HCT116 (cell line): ENCODE results near the gene ZNF254. TPM values are rescaled to one million over a fixed set of nuclear protein-coding genes. Genes with fewer than 3 reads are reported as not detected.

Source experiments
- ATAC-seq: fragments of 200-7000 bp; cut with Tn5 transposase; 2 replicates; pipeline ENCODE4 v1.9.1; 2020; ENCODE audit warnings: mild to moderate bottlenecking, moderate library complexity
- BruUV-seq: library from RNA; stranded (reverse); fragments of 400-500 nt; replicated peaks from 2 replicates; lab custom pipeline; 2021; lab: Mats Ljungman, UMichigan
- CTCF ChIA-PET: fragments of 300-600 bp; sonication (Branson Sonifier 250); formaldehyde crosslinking; loops from one replicate; lab custom pipeline; 2021; ENCODE audit warnings: antibody characterized with exemption; lab: Charles Lee
- POLR2A ChIA-PET: fragments of 300-600, 350-600 bp; sonication (Branson Sonifier 250); formaldehyde crosslinking; loops from one replicate; lab custom pipeline; 2021; ENCODE audit warnings: antibody characterized with exemption; lab: Charles Lee
- RAD21 ChIA-PET, 2 experiments: fragments of 300-600 bp; sonication (Branson Sonifier 250); formaldehyde crosslinking; loops; one replicate each; lab custom pipeline; 2023; ENCODE audit warnings: low total read pairs in 2 of 2; ENCODE audit not compliant: uncharacterized antibody in 2 of 2, unreplicated experiment in 2 of 2, low non-redundant PET in 1 of 2; lab: Charles Lee
- DNase-seq: peaks from one replicate; pipeline ENCODE4 v3.0.0-alpha.2; 2010; ENCODE audit warnings: low read depth, low spot score
- H2AFZ ChIP-seq: fragments of 200-600 bp; shearing (Covaris generic), sonication (generic); 2 replicates; pipeline ENCODE4 v1.6.1; 2017; ENCODE audit warnings: low read depth, mixed run types, mixed read lengths, antibody characterized with exemption, low read length; ENCODE audit not compliant: poor library complexity, severe bottlenecking
- H3K27ac ChIP-seq: 2 replicates; pipeline ENCODE4 v1.5.1; 2012; ENCODE audit warnings: low read depth, low read length
- H3K27me3 ChIP-seq: fragments of 200-600 bp; sonication (generic); 2 replicates; pipeline ENCODE4 v1.6.1; 2016; ENCODE audit warnings: mixed run types, low read length, mixed read lengths; ENCODE audit not compliant: insufficient read depth
- H3K36me3 ChIP-seq, 2 experiments: fragments of 200-500 bp in 1 of 2; fragments of 200-600 bp in 1 of 2; sonication (Bioruptor generic) in 1 of 2; sonication (generic) in 1 of 2; 2 replicates each; pipeline versions ENCODE4 v1.5.1 to v1.6.1; 2014 to 2016; ENCODE audit warnings: low read length in 2 of 2, inconsistent platforms in 1 of 2, mixed read lengths in 1 of 2, mixed run types in 1 of 2; ENCODE audit not compliant: insufficient read depth in 2 of 2, control insufficient read depth in 1 of 2
- H3K4me1 ChIP-seq, 2 experiments: fragments of 200-600 bp in 1 of 2; sonication (generic) in 1 of 2; 2 replicates each; pipeline versions ENCODE4 v1.5.1 to v1.6.1; 2012 to 2017; ENCODE audit warnings: low read length in 2 of 2, inconsistent platforms in 1 of 2, mild to moderate bottlenecking in 1 of 2, mixed read lengths in 1 of 2, mixed run types in 1 of 2, moderate library complexity in 1 of 2; ENCODE audit not compliant: insufficient read depth in 2 of 2, control insufficient read depth in 1 of 2
- H3K4me2 ChIP-seq: fragments of 200-600 bp; sonication (generic); 2 replicates; pipeline ENCODE4 v1.6.1; 2017; ENCODE audit warnings: mixed run types, low read length, mixed read lengths
- H3K4me3 ChIP-seq, 2 experiments: fragments of 200-600 bp in 1 of 2; sonication (generic) in 1 of 2; replicated peaks in 1 of 2; 2 replicates each; pipeline ENCODE4 v1.5.1; 2011 to 2016; ENCODE audit warnings: low read length in 2 of 2, control low read depth in 1 of 2, low read depth in 1 of 2, mild to moderate bottlenecking in 1 of 2, mixed read lengths in 1 of 2, mixed run types in 1 of 2
- H3K79me2 ChIP-seq: fragments of 200-600 bp; sonication (generic); 2 replicates; pipeline ENCODE4 v1.6.1; 2017; ENCODE audit warnings: mild to moderate bottlenecking, mixed run types, low read length, moderate library complexity, mixed read lengths; ENCODE audit not compliant: insufficient read depth
- H3K9ac ChIP-seq: fragments of 200-600 bp; sonication (generic); 2 replicates; pipeline ENCODE4 v1.6.1; 2016; ENCODE audit warnings: low read length, mixed read lengths
- H3K9me2 ChIP-seq: fragments of 200-600 bp; sonication (generic), shearing (Covaris generic); 2 replicates; pipeline ENCODE4 v1.6.1; 2017; ENCODE audit warnings: mixed run types, mild to moderate bottlenecking, moderate library complexity; ENCODE audit not compliant: insufficient read depth
- H3K9me3 ChIP-seq, 2 experiments: fragments of 200-500 bp in 1 of 2; fragments of 200-600 bp in 1 of 2; sonication (Bioruptor generic) in 1 of 2; sonication (generic) in 1 of 2; 2 replicates each; pipeline ENCODE4 v1.6.1; 2014 to 2017; ENCODE audit warnings: low read length in 2 of 2, mixed read lengths in 2 of 2, inconsistent platforms in 1 of 2, low read depth in 1 of 2, mild to moderate bottlenecking in 1 of 2, mixed run types in 1 of 2, moderate library complexity in 1 of 2; ENCODE audit not compliant: control insufficient read depth in 1 of 2, insufficient read depth in 1 of 2
- H4K20me1 ChIP-seq: fragments of 200-600 bp; sonication (generic), shearing (Covaris generic); 2 replicates; pipeline ENCODE4 v1.6.1; 2017; ENCODE audit warnings: mixed run types, mild to moderate bottlenecking, moderate library complexity; ENCODE audit not compliant: insufficient read depth
- CBX3 ChIP-seq: IDR thresholded peaks from 2 replicates; pipeline ENCODE4 v1.6.1; 2012; ENCODE audit warnings: low read depth
- EGR1 ChIP-seq: IDR thresholded peaks from 2 replicates; pipeline ENCODE4 v1.6.1; 2012; ENCODE audit warnings: low read depth
- ELF1 ChIP-seq: IDR thresholded peaks from 2 replicates; pipeline ENCODE4 v1.6.1; 2012; ENCODE audit warnings: low read depth, borderline replicate concordance
- EZH2 ChIP-seq: fragments of 200-600 bp; sonication (generic); IDR thresholded peaks from 2 replicates; pipeline ENCODE4 v1.6.1; 2017; ENCODE audit warnings: antibody characterized with exemption, mixed run types
- EZH2phosphoT487 ChIP-seq: fragments of 200-600 bp; IDR thresholded peaks from 2 replicates; pipeline ENCODE4 v1.6.1; 2018; ENCODE audit warnings: antibody characterized with exemption, borderline replicate concordance
- JUND ChIP-seq: IDR thresholded peaks from 2 replicates; pipeline ENCODE4 v1.6.1; 2012
- POLR2AphosphoS5 ChIP-seq: IDR thresholded peaks from 2 replicates; pipeline ENCODE4 v1.6.1; 2011; ENCODE audit warnings: mild to moderate bottlenecking, low read depth, low read length, moderate library complexity
- RAD21 ChIP-seq: IDR thresholded peaks from 2 replicates; pipeline ENCODE4 v1.6.1; 2012; ENCODE audit warnings: low read depth, mild to moderate bottlenecking
- SIN3A ChIP-seq: IDR thresholded peaks from 2 replicates; pipeline ENCODE4 v1.6.1; 2012; ENCODE audit warnings: low read depth
- SP1 ChIP-seq: IDR thresholded peaks from 2 replicates; pipeline ENCODE4 v1.6.1; 2012; ENCODE audit warnings: low read depth
- ZFX ChIP-seq: fragments of 450-650 bp; IDR thresholded peaks from 2 replicates; pipeline ENCODE4 v1.6.1; 2017
- intact Hi-C: fragments of 100-400 bp; cut with micrococcal nuclease; formaldehyde crosslinking; loops from 2 replicates; pipeline ENCODE4 v1.10.0; 2022
- total RNA-seq: library from RNA; stranded (reverse); gene quantifications from one replicate; pipeline ENCODE4 v1.2.1, GENCODE V29; 2021; ENCODE audit not compliant: unreplicated experiment
- TF ChIP-seq, protein P1 (sequence below): IDR thresholded peaks from 2 replicates; pipeline ENCODE4 v1.6.1; 2012
- TF ChIP-seq, protein P2 (sequence below): IDR thresholded peaks from 2 replicates; pipeline ENCODE4 v1.6.1; 2012
- TF ChIP-seq, protein P3 (sequence below): IDR thresholded peaks from 2 replicates; pipeline ENCODE4 v1.6.1; 2011; ENCODE audit warnings: mild to moderate bottlenecking, low read length, moderate library complexity; ENCODE audit not compliant: insufficient replicate concordance; ENCODE audit errors: extremely low read depth
- TF ChIP-seq, protein P4 (sequence below): IDR thresholded peaks from 2 replicates; pipeline ENCODE4 v1.6.1; 2012; ENCODE audit warnings: low read depth

ZNF254 gene
- total RNA-seq, 1 experiment from 2014 or later: 2.5 TPM

DNA sequence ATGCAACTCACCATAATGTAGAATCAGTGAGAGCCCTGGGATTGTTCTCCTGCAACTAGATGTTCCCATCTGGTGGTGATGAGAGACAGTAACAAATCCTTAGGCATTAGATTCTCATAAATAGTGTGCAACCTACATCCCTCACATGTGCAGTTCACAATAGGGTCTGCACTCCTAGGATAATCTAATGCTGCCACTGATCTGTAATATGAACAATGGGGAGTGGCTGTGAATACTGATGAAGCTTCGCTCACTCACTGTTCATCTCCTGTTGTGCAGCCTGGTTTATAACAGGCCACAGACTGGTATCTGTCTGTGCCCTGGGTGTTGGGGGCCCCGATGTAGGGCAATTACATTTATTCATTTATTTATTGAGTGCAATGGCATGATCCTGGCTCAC lies 86.9 kb downstream of the ZNF254 start:
- Histone ChIP-seq H3K9me3 (peaks cover 0 to 14% of the 10 kb centered on the region in 2 experiments; a peak in 2 of 4 replicates), H3K4me1 (no peaks in the 10 kb centered on the region), H3K36me3 (no peaks in the 10 kb centered on the region), H3K4me3 (no peak overlapping the region), H3K27ac (no peak overlapping the region), H3K9me2 (no peaks in the 10 kb centered on the region), H3K9ac (no peak overlapping the region), H3K79me2 (no peaks in the 10 kb centered on the region), H3K27me3 (no peaks in the 10 kb centered on the region), H4K20me1 (no peaks in the 10 kb centered on the region), H2AFZ (no peak overlapping the region), H3K4me2 (no peak overlapping the region)
- CTCF ChIA-PET: no interaction called here
- DNase-seq: no peak
- ATAC-seq: no peak
- TF ChIP-seq, protein P1, sequence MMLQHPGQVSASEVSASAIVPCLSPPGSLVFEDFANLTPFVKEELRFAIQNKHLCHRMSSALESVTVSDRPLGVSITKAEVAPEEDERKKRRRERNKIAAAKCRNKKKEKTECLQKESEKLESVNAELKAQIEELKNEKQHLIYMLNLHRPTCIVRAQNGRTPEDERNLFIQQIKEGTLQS: no peak
- TF ChIP-seq JUND (no peak), SP1 (no peak), CBX3 (no peak), POLR2AphosphoS5 (no peak), SIN3A (no peak)
- intact Hi-C loops: no loop called here
- RAD21 ChIA-PET: no interaction called here
- no TSS peak for BruUV-seq
- POLR2A ChIA-PET: no interaction called here

DNA sequence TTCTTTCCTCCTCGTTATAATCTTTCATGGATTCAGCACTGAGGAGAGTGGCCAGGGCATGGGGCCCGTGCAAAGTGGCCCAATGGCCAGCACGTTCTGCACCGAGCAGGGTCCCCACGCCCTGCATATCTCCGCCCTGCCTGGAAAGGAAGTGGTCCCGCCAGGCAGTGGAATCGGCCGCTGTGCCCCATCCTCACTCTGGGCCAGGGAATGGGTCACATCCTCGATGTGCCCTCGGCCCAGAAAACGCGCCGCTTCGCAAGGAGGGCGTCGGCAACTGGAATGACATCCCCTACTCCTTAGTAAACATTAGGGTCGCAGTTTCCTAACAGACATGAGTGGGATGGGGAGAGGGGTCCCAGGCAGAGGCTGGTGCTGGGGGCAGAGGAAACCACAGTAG lies 90.7 kb downstream of the ZNF254 start:
- CTCF ChIA-PET: no interaction called here
- RAD21 ChIA-PET: no interaction called here
- Histone ChIP-seq H3K9me3 (peaks cover 0 to 9% of the 10 kb centered on the region in 2 experiments; a peak in 2 of 4 replicates), H3K4me2 (no peak overlapping the region), H3K79me2 (no peaks in the 10 kb centered on the region), H3K27ac (no peak overlapping the region), H3K36me3 (no peaks in the 10 kb centered on the region), H3K9ac (no peak overlapping the region), H2AFZ (no peak overlapping the region), H3K27me3 (no peaks in the 10 kb centered on the region), H3K9me2 (no peaks in the 10 kb centered on the region), H3K4me1 (no peaks in the 10 kb centered on the region), H4K20me1 (no peaks in the 10 kb centered on the region), H3K4me3 (no peak overlapping the region)
- POLR2A ChIA-PET: no interaction called here
- intact Hi-C loops: no loop called here
- BruUV-seq: no TSS peak
- ATAC-seq (no peak), DNase-seq (no peak)
- TF ChIP-seq, protein P2, sequence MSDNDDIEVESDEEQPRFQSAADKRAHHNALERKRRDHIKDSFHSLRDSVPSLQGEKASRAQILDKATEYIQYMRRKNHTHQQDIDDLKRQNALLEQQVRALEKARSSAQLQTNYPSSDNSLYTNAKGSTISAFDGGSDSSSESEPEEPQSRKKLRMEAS: no peak
- TF ChIP-seq EGR1 (no peak), ELF1 (no peak), EZH2 (no peak), JUND (no peak), SP1 (no peak), EZH2phosphoT487 (no peak), CBX3 (no peak), ZFX (no peak), SIN3A (no peak), POLR2AphosphoS5 (no peak), RAD21 (no peak)
- TF ChIP-seq, protein P3, sequence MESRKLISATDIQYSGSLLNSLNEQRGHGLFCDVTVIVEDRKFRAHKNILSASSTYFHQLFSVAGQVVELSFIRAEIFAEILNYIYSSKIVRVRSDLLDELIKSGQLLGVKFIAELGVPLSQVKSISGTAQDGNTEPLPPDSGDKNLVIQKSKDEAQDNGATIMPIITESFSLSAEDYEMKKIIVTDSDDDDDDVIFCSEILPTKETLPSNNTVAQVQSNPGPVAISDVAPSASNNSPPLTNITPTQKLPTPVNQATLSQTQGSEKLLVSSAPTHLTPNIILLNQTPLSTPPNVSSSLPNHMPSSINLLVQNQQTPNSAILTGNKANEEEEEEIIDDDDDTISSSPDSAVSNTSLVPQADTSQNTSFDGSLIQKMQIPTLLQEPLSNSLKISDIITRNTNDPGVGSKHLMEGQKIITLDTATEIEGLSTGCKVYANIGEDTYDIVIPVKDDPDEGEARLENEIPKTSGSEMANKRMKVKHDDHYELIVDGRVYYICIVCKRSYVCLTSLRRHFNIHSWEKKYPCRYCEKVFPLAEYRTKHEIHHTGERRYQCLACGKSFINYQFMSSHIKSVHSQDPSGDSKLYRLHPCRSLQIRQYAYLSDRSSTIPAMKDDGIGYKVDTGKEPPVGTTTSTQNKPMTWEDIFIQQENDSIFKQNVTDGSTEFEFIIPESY: no peak
- TF ChIP-seq, protein P4, sequence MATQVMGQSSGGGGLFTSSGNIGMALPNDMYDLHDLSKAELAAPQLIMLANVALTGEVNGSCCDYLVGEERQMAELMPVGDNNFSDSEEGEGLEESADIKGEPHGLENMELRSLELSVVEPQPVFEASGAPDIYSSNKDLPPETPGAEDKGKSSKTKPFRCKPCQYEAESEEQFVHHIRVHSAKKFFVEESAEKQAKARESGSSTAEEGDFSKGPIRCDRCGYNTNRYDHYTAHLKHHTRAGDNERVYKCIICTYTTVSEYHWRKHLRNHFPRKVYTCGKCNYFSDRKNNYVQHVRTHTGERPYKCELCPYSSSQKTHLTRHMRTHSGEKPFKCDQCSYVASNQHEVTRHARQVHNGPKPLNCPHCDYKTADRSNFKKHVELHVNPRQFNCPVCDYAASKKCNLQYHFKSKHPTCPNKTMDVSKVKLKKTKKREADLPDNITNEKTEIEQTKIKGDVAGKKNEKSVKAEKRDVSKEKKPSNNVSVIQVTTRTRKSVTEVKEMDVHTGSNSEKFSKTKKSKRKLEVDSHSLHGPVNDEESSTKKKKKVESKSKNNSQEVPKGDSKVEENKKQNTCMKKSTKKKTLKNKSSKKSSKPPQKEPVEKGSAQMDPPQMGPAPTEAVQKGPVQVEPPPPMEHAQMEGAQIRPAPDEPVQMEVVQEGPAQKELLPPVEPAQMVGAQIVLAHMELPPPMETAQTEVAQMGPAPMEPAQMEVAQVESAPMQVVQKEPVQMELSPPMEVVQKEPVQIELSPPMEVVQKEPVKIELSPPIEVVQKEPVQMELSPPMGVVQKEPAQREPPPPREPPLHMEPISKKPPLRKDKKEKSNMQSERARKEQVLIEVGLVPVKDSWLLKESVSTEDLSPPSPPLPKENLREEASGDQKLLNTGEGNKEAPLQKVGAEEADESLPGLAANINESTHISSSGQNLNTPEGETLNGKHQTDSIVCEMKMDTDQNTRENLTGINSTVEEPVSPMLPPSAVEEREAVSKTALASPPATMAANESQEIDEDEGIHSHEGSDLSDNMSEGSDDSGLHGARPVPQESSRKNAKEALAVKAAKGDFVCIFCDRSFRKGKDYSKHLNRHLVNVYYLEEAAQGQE: no peak
